ENCODE data around the gene PLA2G4B.

GRCh38 chr15:41843571-41843970 lies 4.9 kb downstream of the PLA2G4B start:
- TF ChIP-seq CTCF (IDR thresholded peaks at IDR 0.05) (no peak), POLR2A (IDR thresholded peaks at IDR 0.05) (no peak)

All from sigmoid colon (tissue), 3 donors.